Right lobe of liver (tissue), 6 donors: ENCODE results near the gene TMC1. TPM values are rescaled to one million over a fixed set of nuclear protein-coding genes. Genes with fewer than 3 reads are reported as not detected.

Experiments used
- ATAC-seq, 4 donors: fragments of 200-7000 bp; cut with Tn5 transposase; one replicate each; pipeline ENCODE4 v1.9.1; 2020; ENCODE audit warnings: mild to moderate bottlenecking in 4 of 4, moderate library complexity in 4 of 4
- DNase-seq, 3 donors: peaks; one replicate each; pipeline ENCODE4 v3.0.0-alpha.2; 2020
- H3K27ac ChIP-seq, 3 donors: fragments of 200-600 bp; one replicate each; pipeline ENCODE4 v1.8.0; 2022
- H3K27me3 ChIP-seq, 2 donors: fragments of 200-600 bp; one replicate each; pipeline ENCODE4 v1.8.0; 2022
- H3K36me3 ChIP-seq, 4 donors: fragments of 200-600 bp; sonication (generic) in 1 of 4; one replicate each; pipeline versions ENCODE4 v1.5.1 to v1.8.0; 2017 to 2022; ENCODE audit warnings: control low read depth in 1 of 4
- H3K4me1 ChIP-seq, 4 donors: fragments of 200-600 bp; sonication (generic) in 1 of 4; one replicate each; pipeline versions ENCODE4 v1.5.1 to v1.8.0; 2017 to 2022; ENCODE audit warnings: control low read depth in 1 of 4
- H3K4me3 ChIP-seq, 3 donors: fragments of 200-600 bp; one replicate each; pipeline ENCODE4 v1.8.0; 2022
- H3K9me3 ChIP-seq, 4 donors: fragments of 200-600 bp; sonication (generic) in 1 of 4; one replicate each; pipeline versions ENCODE4 v1.5.1 to v1.8.0; 2017 to 2022; ENCODE audit warnings: control low read depth in 1 of 4
- CTCF ChIP-seq, 4 donors: fragments of 200-600 bp in 3 of 4; fragments of 450-650 bp in 1 of 4; IDR thresholded peaks; one replicate each; pipeline versions ENCODE4 v1.5.1 to v1.8.0; 2016 to 2022; ENCODE audit warnings: antibody characterized with exemption in 4 of 4, mild to moderate bottlenecking in 2 of 4
- POLR2A ChIP-seq: fragments of 450-650 bp; IDR thresholded peaks from one replicate; pipeline ENCODE4 v1.6.1; 2017; ENCODE audit warnings: antibody characterized with exemption, mild to moderate bottlenecking
- WGBS: methylation state at CpG from one replicate; pipeline ENCODE4 v1.1.6; 2018; ENCODE audit warnings: low coverage, low lambda C conversion rate; ENCODE audit not compliant: insufficient coverage; ENCODE audit errors: missing lambda C conversion rate; 5-methylcytosine and 5-hydroxymethylcytosine counted together
- intact Hi-C, 2 donors: fragments of 100-400 bp; cut with DNase I; formaldehyde crosslinking; loops; one replicate each; pipeline versions ENCODE4 v1.11.2 to v1.14.1; 2022
- total RNA-seq, 6 experiments: library from RNA; depleted of rRNA in 2 of 6; stranded (reverse); fragments of >200 nt in 2 of 6; fragmentation: NEBNext Ultra II Directional in 3 of 6; extraction: Animal tissue kit (Norgen Biotek cat#: 25700) in 3 of 6; gene quantifications; one replicate each; pipeline versions ENCODE4 v1.1.0 to v1.2.4, GENCODE V29; 2016 to 2023
- donor health status: DM: no; HTN: yes; CAD: no.
- donor health status: DM: no; HTN: no; CAD: no.
- donor health status: DM: no; HTN: no; CAD: no.
- donor health status: DM: no; HTN: yes; CAD: no.
- donor health status: DM: no; HTN: yes; CAD: no.

Gene TMC1
- total RNA-seq, 6 experiments from 2014 or later = 0.06 to 0.42 TPM; not detected in 4

- intact Hi-C loops = no loop called here
- WGBS = 75% methylated on average over 2 of the region's 2 CpGs
- no peak for TF ChIP-seq POLR2A
- H3K27ac ChIP-seq = no peak overlapping the region
- H3K4me1 ChIP-seq = no peaks in the 10 kb centered on the region
- no peak for DNase-seq
- H3K36me3 ChIP-seq = no peaks in the 10 kb centered on the region
- no peak for ATAC-seq
- H3K9me3 ChIP-seq = no peaks in the 10 kb centered on the region
- no peak overlapping the region for H3K4me3 ChIP-seq
- H3K27me3 ChIP-seq = no peaks in the 10 kb centered on the region
Measured at GRCh38 chr9:72650206-72650605, 128.8 kb downstream of the TMC1 start.

- no peak overlapping the region for H3K4me3 ChIP-seq
- no peak overlapping the region for H3K27ac ChIP-seq
- TF ChIP-seq CTCF (IDR thresholded peaks at IDR 0.05) (no peak), POLR2A (no peak)
- ATAC-seq (no peak), DNase-seq (no peak)
- no peaks in the 10 kb centered on the region for H3K27me3 ChIP-seq
- 80% methylated on average over 10 of the region's 12 CpGs for WGBS
- intact Hi-C loops = no loop called here
- H3K4me1 ChIP-seq = no peaks in the 10 kb centered on the region
- no peaks in the 10 kb centered on the region for H3K36me3 ChIP-seq
- no peaks in the 10 kb centered on the region for H3K9me3 ChIP-seq
Measured at GRCh38 chr9:72656021-72656420, 134.6 kb downstream of the TMC1 start.

GRCh38 chr9:72657023-72657422 is 135.6 kb downstream of the TMC1 start:
- no peaks in the 10 kb centered on the region for H3K4me1 ChIP-seq
- H3K27ac ChIP-seq = no peak overlapping the region
- no peak for DNase-seq
- no peak overlapping the region for H3K4me3 ChIP-seq
- ATAC-seq = no peak
- WGBS = 71% methylated on average over 2 of the region's 2 CpGs
- intact Hi-C loops = no loop called here
- H3K9me3 ChIP-seq = no peaks in the 10 kb centered on the region
- TF ChIP-seq POLR2A = no peak
- no peak for TF ChIP-seq CTCF (IDR thresholded peaks at IDR 0.05)
- no peaks in the 10 kb centered on the region for H3K27me3 ChIP-seq
- no peaks in the 10 kb centered on the region for H3K36me3 ChIP-seq

GRCh38 chr9:72658703-72659102 is 137.3 kb downstream of the TMC1 start:
- no peak overlapping the region for H3K4me3 ChIP-seq
- no peak for DNase-seq
- H3K9me3 ChIP-seq = no peaks in the 10 kb centered on the region
- intact Hi-C loops = no loop called here
- no peak for TF ChIP-seq POLR2A
- TF ChIP-seq CTCF (IDR thresholded peaks at IDR 0.05) = no peak
- H3K4me1 ChIP-seq = no peaks in the 10 kb centered on the region
- no peak overlapping the region for H3K27ac ChIP-seq
- 37% methylated on average over 2 of the region's 2 CpGs for WGBS
- no peaks in the 10 kb centered on the region for H3K27me3 ChIP-seq
- no peaks in the 10 kb centered on the region for H3K36me3 ChIP-seq
- no peak for ATAC-seq

DNA sequence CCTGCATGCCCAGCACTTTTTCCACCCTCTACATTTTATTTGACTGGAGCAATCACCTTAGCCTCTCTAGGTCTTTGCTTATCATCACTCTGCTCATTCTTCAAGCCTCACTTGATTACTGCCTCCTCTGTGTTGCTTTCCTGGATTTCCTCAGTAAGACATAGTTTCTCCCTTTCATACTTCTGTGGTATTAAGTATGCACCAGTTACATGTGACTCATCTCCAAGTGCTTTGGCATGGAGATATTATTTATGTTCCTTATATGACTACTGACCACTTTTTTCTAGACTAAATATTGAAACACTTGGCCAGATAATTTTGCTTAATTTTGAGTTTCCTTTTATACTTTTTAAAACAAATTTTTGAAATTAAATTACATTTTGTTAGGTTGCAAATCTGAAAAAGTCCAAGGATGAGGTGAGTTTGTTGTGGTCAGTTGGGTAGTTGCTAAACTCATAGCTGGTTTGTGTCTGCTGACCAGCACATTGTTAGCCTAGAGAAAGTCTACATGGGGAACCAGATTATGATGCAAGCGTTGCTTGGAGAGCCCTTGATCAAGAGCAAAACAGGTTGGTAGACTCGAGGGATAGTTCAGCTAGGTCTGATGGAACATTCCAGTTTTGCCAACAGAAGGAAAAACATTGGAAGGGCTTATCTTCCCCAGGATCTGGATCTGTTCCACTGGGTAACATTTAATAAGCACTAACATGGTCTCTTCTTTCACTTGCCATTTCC is 140.2 kb downstream of the TMC1 start:
- intact Hi-C loops = no loop called here
- Histone ChIP-seq H3K27me3 (no peaks in the 10 kb centered on the region), H3K9me3 (no peaks in the 10 kb centered on the region), H3K4me1 (no peaks in the 10 kb centered on the region), H3K27ac (no peak overlapping the region), H3K36me3 (no peaks in the 10 kb centered on the region), H3K4me3 (no peak overlapping the region)
- TF ChIP-seq POLR2A (no peak), CTCF (IDR thresholded peaks at IDR 0.05) (no peak)
- 29% methylated on average over 2 of the region's 2 CpGs for WGBS
- DNase-seq (no peak), ATAC-seq (no peak)
